ENCODE data around the gene ARPC1A.
"Not testable (repeated sequence)": the region's sequence is repeated elsewhere in the genome, so short reads cannot be mapped to it uniquely, and the experiment has no call there.

Gene ARPC1A

DNA sequence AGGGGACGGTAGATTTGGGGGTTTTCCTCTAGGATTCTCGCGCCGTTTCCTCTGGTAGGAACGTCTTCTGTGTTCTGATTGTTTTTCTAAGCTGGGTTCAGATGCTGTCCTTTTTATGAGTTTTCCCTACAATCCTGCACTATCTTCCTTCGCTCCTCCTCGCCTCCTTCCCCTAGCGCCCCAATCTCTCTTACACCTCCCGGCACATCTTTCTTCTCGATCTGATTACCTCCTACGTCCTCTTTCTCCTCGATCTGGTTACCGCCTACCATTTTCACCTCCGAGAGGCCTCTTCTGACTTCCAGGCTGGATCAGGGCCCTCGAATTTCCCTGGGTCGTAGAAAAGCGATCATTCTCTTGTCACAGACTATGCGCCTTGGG lies 83.5 kb downstream of the ARPC1A start:
- CTCF ChIA-PET, result no interaction called here

DNA sequence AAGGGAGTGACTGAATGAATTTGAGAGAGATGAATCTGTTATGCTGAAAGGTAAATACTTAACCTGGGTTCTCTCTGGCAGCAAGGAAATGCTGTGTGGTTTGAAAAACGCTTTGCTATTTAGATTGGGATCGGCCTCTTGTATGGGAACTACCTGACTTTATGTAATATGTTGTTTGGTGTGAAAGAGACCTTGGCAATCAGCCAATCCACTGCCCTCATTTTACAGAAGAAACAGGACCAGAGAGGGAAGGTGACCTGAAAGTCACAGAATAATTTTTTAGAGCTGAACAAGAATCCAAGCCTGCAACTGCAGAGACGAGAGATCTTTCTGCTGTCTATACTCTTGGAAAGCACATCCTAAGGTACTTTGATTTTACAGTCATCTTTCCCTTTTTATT lies 84.1 kb downstream of the ARPC1A start:
- TF ChIP-seq FOXM1 (IDR thresholded peaks at IDR 0.05; ENCODE audit: borderline replicate concordance) (no peak), L3MBTL2 (conservative IDR thresholded peaks at IDR 0.05) (no peak), ARNT (IDR thresholded peaks at IDR 0.05) (no peak), FOXA1 (IDR thresholded peaks at IDR 0.05) (no peak), BHLHE40 (IDR thresholded peaks at IDR 0.05; ENCODE audit: borderline replicate concordance) (no peak), TARDBP (IDR thresholded peaks at IDR 0.05) (no peak), LEF1 (IDR thresholded peaks at IDR 0.05; ENCODE audit: borderline replicate concordance) (no peak), ZNF384 (IDR thresholded peaks at IDR 0.05) (no peak), FOXK2 (IDR thresholded peaks at IDR 0.05) (no peak), HDGF (IDR thresholded peaks at IDR 0.05; ENCODE audit: borderline replicate concordance) (no peak), SUZ12 (IDR thresholded peaks at IDR 0.05) (no peak)
- TF ChIP-seq, protein P1, sequence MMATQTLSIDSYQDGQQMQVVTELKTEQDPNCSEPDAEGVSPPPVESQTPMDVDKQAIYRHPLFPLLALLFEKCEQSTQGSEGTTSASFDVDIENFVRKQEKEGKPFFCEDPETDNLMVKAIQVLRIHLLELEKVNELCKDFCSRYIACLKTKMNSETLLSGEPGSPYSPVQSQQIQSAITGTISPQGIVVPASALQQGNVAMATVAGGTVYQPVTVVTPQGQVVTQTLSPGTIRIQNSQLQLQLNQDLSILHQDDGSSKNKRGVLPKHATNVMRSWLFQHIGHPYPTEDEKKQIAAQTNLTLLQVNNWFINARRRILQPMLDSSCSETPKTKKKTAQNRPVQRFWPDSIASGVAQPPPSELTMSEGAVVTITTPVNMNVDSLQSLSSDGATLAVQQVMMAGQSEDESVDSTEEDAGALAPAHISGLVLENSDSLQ (IDR thresholded peaks at IDR 0.05), result no peak
- ChIA-PET POLR2A (interaction anchor here (1.1 to 2.1 kb wide), 2 partner anchors 14 to 19 kb away, joined by 3 to 16 read pairs; no protein-coding TSS in a partner anchor), CTCF (no interaction called here)
- DNase-seq (ENCODE audit: extremely low spot score), result no peak

More for the DNA sequence above, 83.5 kb downstream of the ARPC1A start:
- POLR2A ChIA-PET, result interaction anchor here (0.7 to 2.9 kb wide), 22 partner anchors 9 to 149 kb away, joined by 3 to 24 read pairs (median 5); partner anchors contain the start of genes ARPC1A, ARPC1B, CPSF4 and FAM200A
- TF ChIP-seq ZNF384 (IDR thresholded peaks at IDR 0.05) (no peak), ELF4 (IDR thresholded peaks at IDR 0.05) (no peak), BHLHE40 (IDR thresholded peaks at IDR 0.05; ENCODE audit: borderline replicate concordance) (no peak), SUZ12 (IDR thresholded peaks at IDR 0.05) (no peak), HDGF (IDR thresholded peaks at IDR 0.05; ENCODE audit: borderline replicate concordance) (no peak), NFRKB (IDR thresholded peaks at IDR 0.05) (no peak), LEF1 (IDR thresholded peaks at IDR 0.05; ENCODE audit: borderline replicate concordance) (no peak), L3MBTL2 (conservative IDR thresholded peaks at IDR 0.05) (no peak; the same call in 1 of the 2 replicates)
- TF ChIP-seq, protein P1 (IDR thresholded peaks at IDR 0.05), result no peak
- no peak for DNase-seq (ENCODE audit: extremely low spot score)

DNA sequence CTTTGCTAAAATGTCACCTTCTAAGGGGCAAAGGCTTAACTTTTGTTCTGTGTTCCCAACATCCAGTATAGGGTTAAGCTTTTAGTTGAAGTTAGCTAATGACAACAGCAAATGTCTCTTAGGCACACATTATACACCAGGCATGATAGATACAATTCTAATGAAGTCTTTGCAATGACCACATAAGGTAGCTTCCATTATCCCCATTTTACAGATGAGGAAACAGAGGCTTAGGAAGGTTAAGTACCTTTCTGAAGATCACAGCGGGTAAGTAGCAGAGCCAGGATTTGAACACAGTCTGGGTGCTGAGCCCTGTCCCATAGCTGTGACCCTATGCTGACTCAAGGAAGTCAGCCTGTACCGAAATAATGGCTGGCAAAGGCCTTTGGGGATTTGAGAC lies 84.9 kb downstream of the ARPC1A start:
- DNase-seq (ENCODE audit: extremely low spot score), result no peak
- ChIA-PET POLR2A (no interaction called here), CTCF (no interaction called here)
- TF ChIP-seq HDGF (IDR thresholded peaks at IDR 0.05; ENCODE audit: borderline replicate concordance) (no peak), LEF1 (IDR thresholded peaks at IDR 0.05; ENCODE audit: borderline replicate concordance) (no peak), FOXK2 (IDR thresholded peaks at IDR 0.05) (no peak), SP1 (IDR thresholded peaks at IDR 0.05) (no peak)

DNA sequence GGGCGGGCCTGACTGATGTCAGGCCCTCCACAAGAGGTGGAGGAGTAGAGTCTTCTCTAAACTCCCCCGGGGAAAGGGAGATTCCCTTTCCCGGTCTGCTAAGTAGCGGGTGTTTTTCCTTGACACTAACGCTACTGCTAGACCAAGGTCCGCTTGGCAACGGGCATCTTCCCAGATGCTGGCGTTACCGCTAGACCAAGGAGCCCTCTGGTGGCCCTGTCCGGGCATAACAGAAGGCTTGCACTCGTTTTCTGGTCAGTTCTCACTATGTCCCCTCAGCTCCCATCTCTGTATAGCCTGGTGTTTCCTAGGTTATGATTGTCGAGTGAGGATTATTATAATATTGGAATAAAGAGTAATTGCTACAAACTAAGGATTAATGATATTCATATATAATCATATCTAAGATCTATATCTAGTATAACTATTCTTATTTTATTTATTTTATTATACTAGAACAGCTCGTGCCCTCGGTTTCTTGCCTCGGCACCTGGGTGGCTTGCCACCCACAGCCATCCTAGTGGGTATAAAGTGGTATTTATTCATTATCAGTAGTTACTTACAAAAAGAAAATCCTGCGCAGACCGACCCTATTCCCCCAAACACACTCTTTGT lies 89.9 kb downstream of the ARPC1A start:
- ChIA-PET CTCF (interaction anchor here (0.6 kb wide), 1 partner anchor 397 kb away, joined by 3 read pairs; no protein-coding TSS in a partner anchor), POLR2A (interaction anchor here (0.8 to 1.2 kb wide), 2 partner anchors 9 to 90 kb away, joined by 3 read pairs; partner anchors contain the start of gene ARPC1A)
- not testable (repeated sequence) for DNase-seq (ENCODE audit: extremely low spot score)

Data from HEK293T (cell line).